ENCODE data around the gene RAB8B. TPM values are rescaled to one million over a fixed set of nuclear protein-coding genes. Genes with fewer than 3 reads are reported as not detected.

The RAB8B gene
- total RNA-seq, 1 experiment from 2014 or later = 16.0 TPM

- DNase-seq = no peak
- Histone ChIP-seq H3K9me3 (no peaks in the 10 kb centered on the region), H3K27me3 (no peaks in the 10 kb centered on the region), H3K36me3 (no peaks in the 10 kb centered on the region), H3K4me3 (no peak overlapping the region)
Observed at GRCh38 chr15:63299943-63300575, 110.7 kb downstream of the RAB8B start.

- H3K27me3 ChIP-seq = no peaks in the 10 kb centered on the region
- no peak overlapping the region for H3K4me3 ChIP-seq
- no peaks in the 10 kb centered on the region for H3K9me3 ChIP-seq
- no peaks in the 10 kb centered on the region for H3K36me3 ChIP-seq
- DNase-seq = no peak
Observed at GRCh38 chr15:63301088-63301487, 111.7 kb downstream of the RAB8B start.

- no peaks in the 10 kb centered on the region for H3K27me3 ChIP-seq
- H3K9me3 ChIP-seq = no peaks in the 10 kb centered on the region
- H3K36me3 ChIP-seq = no peaks in the 10 kb centered on the region
- no peak for DNase-seq
- no peak overlapping the region for H3K4me3 ChIP-seq
Observed at GRCh38 chr15:63305260-63305659, 115.9 kb downstream of the RAB8B start.

GRCh38 chr15:63306492-63307073 is 117.2 kb downstream of the RAB8B start:
- H3K4me3 ChIP-seq = no peak overlapping the region
- H3K36me3 ChIP-seq = no peaks in the 10 kb centered on the region
- DNase-seq = no peak
- no peaks in the 10 kb centered on the region for H3K9me3 ChIP-seq
- no peaks in the 10 kb centered on the region for H3K27me3 ChIP-seq

- no peaks in the 10 kb centered on the region for H3K36me3 ChIP-seq
- H3K4me3 ChIP-seq = no peak overlapping the region
- DNase-seq = no peak
- no peaks in the 10 kb centered on the region for H3K27me3 ChIP-seq
- no peaks in the 10 kb centered on the region for H3K9me3 ChIP-seq
Observed at GRCh38 chr15:63308491-63308890, 119.1 kb downstream of the RAB8B start.

- no peak for DNase-seq
Observed at GRCh38 chr15:63308947-63309346, 119.5 kb downstream of the RAB8B start.

GRCh38 chr15:63310646-63311045 is 121.2 kb downstream of the RAB8B start:
- H3K4me3 ChIP-seq = no peak overlapping the region
- no peak for DNase-seq
- H3K36me3 ChIP-seq = no peaks in the 10 kb centered on the region
- H3K9me3 ChIP-seq = no peaks in the 10 kb centered on the region
- H3K27me3 ChIP-seq = peaks cover 3% of the 10 kb centered on the region; the same call in 1 of the 2 replicates

More at GRCh38 chr15:63308947-63309346, 119.5 kb downstream of the RAB8B start:
- Histone ChIP-seq H3K9me3 (no peaks in the 10 kb centered on the region), H3K27me3 (no peaks in the 10 kb centered on the region), H3K4me3 (no peak overlapping the region), H3K36me3 (no peaks in the 10 kb centered on the region)

GRCh38 chr15:63312286-63312685 is 122.9 kb downstream of the RAB8B start:
- Histone ChIP-seq H3K9me3 (no peaks in the 10 kb centered on the region), H3K36me3 (no peaks in the 10 kb centered on the region), H3K27me3 (peaks cover 3% of the 10 kb centered on the region; the same call in 1 of the 2 replicates), H3K4me3 (no peak overlapping the region)
- DNase-seq = no peak

- H3K9me3 ChIP-seq = no peaks in the 10 kb centered on the region
- no peak overlapping the region for H3K4me3 ChIP-seq
- no peak for DNase-seq
- peaks cover 3% of the 10 kb centered on the region; the same call in 1 of the 2 replicates for H3K27me3 ChIP-seq
- H3K36me3 ChIP-seq = no peaks in the 10 kb centered on the region
Observed at GRCh38 chr15:63313825-63314224, 124.4 kb downstream of the RAB8B start.

GRCh38 chr15:63314409-63314808 is 125.0 kb downstream of the RAB8B start:
- H3K36me3 ChIP-seq = no peaks in the 10 kb centered on the region
- no peak overlapping the region for H3K4me3 ChIP-seq
- DNase-seq = no peak
- peaks cover 3% of the 10 kb centered on the region; the same call in 1 of the 2 replicates for H3K27me3 ChIP-seq
- H3K9me3 ChIP-seq = no peaks in the 10 kb centered on the region

Other genes starting within 250 kb of the RAB8B start
- 441 and 711 TPM in 2 replicates for gene TPM1, start 146.9 kb upstream of the RAB8B start, total RNA-seq (2014; rRNA removed; shearing (Covaris generic); ENCODE audit: low replicate concordance)
- 41.5 and 50.4 TPM in 2 replicates for gene LACTB, start 67.7 kb upstream of the RAB8B start, total RNA-seq (2014; rRNA removed; shearing (Covaris generic); ENCODE audit: low replicate concordance)
- 42.6 and 193 TPM in 2 replicates for gene RPS27L, start 32.1 kb upstream of the RAB8B start, total RNA-seq (2014; rRNA removed; shearing (Covaris generic); ENCODE audit: low replicate concordance)
- gene APH1B, start 88.0 kb downstream of the RAB8B start, total RNA-seq (2014; rRNA removed; shearing (Covaris generic); ENCODE audit: low replicate concordance) = 0.84 and 5.2 TPM in 2 replicates
- gene CA12, start 192.2 kb downstream of the RAB8B start, total RNA-seq (2014; rRNA removed; shearing (Covaris generic); ENCODE audit: low replicate concordance) = 4.7 and 4.8 TPM in 2 replicates